GM21526 (cell line): ENCODE measurements around the gene OR1F1.

ENCODE experiments used
- ATAC-seq: cut with Tn5 transposase; IDR thresholded peaks from one replicate; pipeline ENCODE4 v1.9.1; 2021; ENCODE audit warnings: moderate library complexity; ENCODE audit not compliant: unreplicated experiment, low FRiP score

OR1F1 gene

DNA sequence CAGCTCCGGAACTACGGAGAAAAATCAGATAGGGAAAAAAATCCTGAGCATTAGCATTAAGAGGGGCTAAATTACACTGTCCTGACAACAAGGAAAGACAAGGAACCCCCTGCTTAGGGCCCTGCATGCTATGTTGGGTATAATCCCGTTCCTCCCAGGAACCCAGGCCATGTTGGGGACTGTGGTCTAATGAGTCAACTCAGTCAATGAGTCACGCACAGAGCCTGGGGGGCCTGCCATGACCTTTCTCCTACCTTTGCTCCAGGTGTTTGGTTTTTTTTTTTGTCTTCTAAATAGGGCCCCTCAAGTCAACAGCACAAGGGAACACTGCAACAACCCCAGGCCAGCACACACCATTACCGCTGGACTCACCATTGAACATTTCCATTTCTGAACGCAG is 55.9 kb downstream of the OR1F1 start:
- no peak for ATAC-seq

DNA sequence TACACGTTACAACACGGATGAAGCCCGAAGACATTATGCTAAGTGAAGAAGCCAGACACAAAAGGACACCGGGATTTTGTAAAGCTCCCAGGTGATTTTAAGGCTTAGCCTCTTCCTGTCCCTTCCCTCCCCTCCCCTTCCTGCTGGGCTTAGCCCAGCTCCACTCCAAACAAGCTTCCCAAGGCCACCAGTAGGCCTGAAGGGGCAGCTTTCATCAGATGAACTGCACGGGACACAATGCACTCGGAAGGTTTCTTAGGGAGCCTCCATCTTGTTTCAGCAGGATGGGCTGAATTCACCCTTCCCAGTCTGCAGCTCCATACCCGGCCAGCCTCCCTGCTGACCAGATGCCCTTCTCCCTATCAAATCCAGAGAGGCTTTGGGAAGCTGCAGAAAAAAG is 58.0 kb downstream of the OR1F1 start:
- ATAC-seq, result no peak

DNA sequence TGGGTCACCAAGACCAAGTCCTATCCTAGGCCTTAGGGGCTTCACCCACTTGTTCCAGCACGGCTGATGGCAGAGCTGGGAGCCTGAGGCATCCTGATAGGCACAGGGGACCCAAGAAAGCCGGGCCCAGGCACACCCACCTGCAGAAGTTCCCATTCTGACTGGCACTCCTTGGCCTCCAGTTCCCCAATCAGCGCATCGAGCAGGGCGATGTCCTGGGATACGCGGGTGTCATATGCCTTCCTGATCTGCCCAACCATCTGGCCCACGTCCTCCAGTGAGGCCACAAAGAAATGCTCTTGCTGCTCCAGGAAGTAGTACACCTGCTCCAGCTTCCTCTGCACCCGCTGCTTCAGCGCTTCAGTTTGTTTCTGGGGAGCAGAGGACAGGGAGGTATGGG is 58.9 kb downstream of the OR1F1 start:
- ATAC-seq, result no peak

DNA sequence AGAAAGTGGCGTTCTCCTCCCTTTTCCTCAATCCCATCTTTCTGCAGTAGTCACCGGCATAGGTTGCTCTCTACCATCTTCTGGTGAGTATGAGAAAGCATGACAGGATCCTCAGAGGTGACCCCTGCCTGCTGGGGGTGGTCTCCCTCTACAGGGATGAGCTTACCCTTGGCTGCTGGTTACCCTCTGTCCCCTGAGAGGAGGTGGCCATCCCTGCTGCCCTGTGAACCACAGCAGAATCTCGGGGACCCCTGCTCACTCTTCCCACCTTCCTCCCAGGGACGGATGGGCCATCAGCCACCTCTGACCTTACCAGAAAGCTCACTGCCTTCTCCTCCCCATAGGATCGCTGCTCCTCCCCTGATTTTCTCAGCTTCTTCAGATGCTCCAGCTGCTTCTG is 60.6 kb downstream of the OR1F1 start:
- ATAC-seq, result no peak

DNA sequence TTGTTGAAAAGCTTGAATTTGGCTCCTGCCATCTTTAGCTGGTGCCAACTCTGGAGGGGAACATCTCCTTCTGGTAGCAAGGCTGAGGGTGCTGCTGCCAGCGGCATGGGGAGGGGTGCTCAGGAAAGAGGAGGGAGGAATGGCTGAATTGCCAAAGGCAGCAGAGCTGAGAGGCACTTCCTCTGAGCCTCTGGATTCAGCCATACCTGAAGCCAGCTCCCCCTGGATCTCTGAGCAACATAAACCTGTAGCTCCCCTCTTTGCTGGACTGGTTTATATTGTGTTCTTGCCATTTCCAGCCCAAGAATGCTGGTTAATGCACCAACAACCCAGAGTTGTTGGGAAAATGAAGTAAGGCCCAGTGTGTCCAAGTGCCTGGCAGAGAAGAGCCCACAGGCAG is 61.0 kb downstream of the OR1F1 start:
- ATAC-seq, result no peak

DNA sequence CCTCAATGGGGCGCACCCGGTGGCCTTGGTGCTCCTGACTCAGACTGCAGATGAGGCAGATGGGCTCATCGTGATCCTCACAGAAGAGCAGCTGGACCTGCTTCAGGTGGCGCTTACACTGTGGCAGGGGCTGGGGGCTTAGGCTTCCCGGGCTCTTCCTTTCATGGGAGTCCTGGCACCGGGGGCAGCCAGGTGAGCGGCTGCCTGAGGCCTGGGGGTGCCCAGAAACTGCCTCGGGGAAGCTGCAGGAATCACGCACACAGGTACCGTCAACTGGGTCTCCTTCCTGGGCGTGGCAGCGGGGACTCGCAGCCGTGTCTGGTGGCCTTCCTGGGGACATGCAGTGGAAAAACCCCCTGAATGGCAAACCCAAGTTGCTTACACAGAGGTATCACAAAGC is 61.4 kb downstream of the OR1F1 start:
- no peak for ATAC-seq

DNA sequence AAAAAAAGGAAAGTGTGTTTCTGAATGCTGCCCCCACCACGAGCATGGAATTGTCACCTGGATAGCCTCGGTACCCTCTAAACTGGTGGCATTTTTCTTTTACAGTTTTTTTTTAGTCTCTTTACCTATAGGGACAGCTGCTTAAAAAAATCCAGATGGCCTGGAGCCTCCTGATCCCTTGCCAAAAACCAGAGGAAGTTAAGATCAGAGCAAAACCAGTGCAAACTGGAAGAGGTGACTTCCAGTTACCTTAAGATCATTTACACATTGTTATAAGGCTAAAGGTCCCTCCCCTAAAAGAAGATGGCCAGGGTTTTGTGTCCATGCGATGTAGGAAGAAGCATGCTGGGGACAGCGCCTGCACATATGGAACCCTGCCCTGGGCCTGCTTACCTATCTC is 65.0 kb downstream of the OR1F1 start:
- no peak for ATAC-seq

DNA sequence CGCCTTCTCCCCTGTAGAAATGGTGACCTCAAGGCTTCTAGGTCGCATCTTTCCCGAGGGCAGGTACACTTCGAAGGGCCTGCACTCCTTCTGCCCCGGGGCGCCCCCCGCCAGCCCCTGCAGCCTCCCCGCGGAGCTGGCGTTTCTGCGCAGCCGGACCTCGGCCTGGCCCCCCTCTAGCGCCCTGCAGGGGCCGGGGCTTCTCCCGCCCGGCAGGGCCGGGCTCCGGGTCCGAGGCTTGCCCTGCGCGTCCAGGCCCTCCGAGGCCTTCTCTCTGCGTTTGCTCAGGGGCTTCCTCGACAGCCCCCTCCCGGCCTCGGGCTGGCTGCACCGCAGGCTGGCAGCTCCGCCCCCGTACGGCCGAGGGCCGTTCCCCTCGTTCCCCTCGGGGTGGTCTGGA is 66.3 kb downstream of the OR1F1 start:
- no peak for ATAC-seq
